Fibroblast of lung (primary cell): ENCODE data around the gene TPD52L1. TPM values are rescaled to one million over a fixed set of nuclear protein-coding genes. Genes with fewer than 3 reads are reported as not detected.

ENCODE experiments used
- DNase-seq, 2 donors: peaks; one replicate each; pipeline versions ENCODE4 v3.0.0 to v3.0.0-alpha.2; 2010; ENCODE audit warnings: low read depth in 2 of 2
- H2AFZ ChIP-seq: 2 replicates; pipeline ENCODE4 v1.5.1; 2012; ENCODE audit warnings: low read length, control low read depth, inconsistent platforms
- H3K27ac ChIP-seq: 2 replicates; pipeline ENCODE4 v1.5.1; 2011; ENCODE audit warnings: low read length, control low read depth; ENCODE audit not compliant: insufficient read depth
- H3K27me3 ChIP-seq: 2 replicates; pipeline ENCODE4 v1.5.1; 2011; ENCODE audit warnings: mild to moderate bottlenecking, low read length; ENCODE audit not compliant: control insufficient read depth, insufficient read depth
- H3K36me3 ChIP-seq: 2 replicates; pipeline ENCODE4 v1.5.1; 2011; ENCODE audit warnings: low read length; ENCODE audit not compliant: control insufficient read depth, insufficient read depth
- H3K4me1 ChIP-seq: 2 replicates; pipeline ENCODE4 v1.5.1; 2011; ENCODE audit warnings: low read length; ENCODE audit not compliant: control insufficient read depth, insufficient read depth; ENCODE audit errors: extremely low read depth
- H3K4me2 ChIP-seq: 2 replicates; pipeline ENCODE4 v1.5.1; 2011; ENCODE audit warnings: low read length, control low read depth; ENCODE audit not compliant: insufficient read depth; ENCODE audit errors: extremely low read depth
- H3K4me3 ChIP-seq, 4 experiments: fragments of 200-600 bp in 1 of 4; sonication (generic) in 1 of 4; replicated peaks in 1 of 4; 2 replicates each; pipeline ENCODE4 v1.5.1; 2011 to 2016; ENCODE audit warnings: low read length in 4 of 4, low read depth in 3 of 4, mild to moderate bottlenecking in 3 of 4, control low read depth in 2 of 4, inconsistent platforms in 1 of 4, mixed read lengths in 1 of 4; ENCODE audit not compliant: insufficient read depth in 1 of 4; ENCODE audit errors: control extremely low read depth in 1 of 4
- H3K79me2 ChIP-seq: 2 replicates; pipeline ENCODE4 v1.5.1; 2012; ENCODE audit warnings: mild to moderate bottlenecking, low read length, inconsistent platforms; ENCODE audit not compliant: control insufficient read depth, insufficient read depth
- H3K9ac ChIP-seq: 2 replicates; pipeline ENCODE4 v1.5.1; 2011; ENCODE audit warnings: mild to moderate bottlenecking, low read length, control low read depth; ENCODE audit not compliant: insufficient read depth
- H3K9me3 ChIP-seq: 2 replicates; pipeline ENCODE4 v1.5.1; 2012; ENCODE audit warnings: low read depth, low read length; ENCODE audit not compliant: control insufficient read depth, insufficient read depth
- H4K20me1 ChIP-seq: 2 replicates; pipeline ENCODE4 v1.5.1; 2011; ENCODE audit warnings: low read length; ENCODE audit not compliant: control insufficient read depth, insufficient read depth; ENCODE audit errors: extremely low read depth
- EZH2 ChIP-seq: IDR thresholded peaks from 2 replicates; pipeline ENCODE4 v1.5.1; 2012; ENCODE audit warnings: low read length, control low read depth, mild to moderate bottlenecking; ENCODE audit errors: missing control alignments
- polyA plus RNA-seq, 2 donors: library from polyadenylated mRNA; depleted of rRNA in 1 of 2; stranded (reverse) in 1 of 2; unstranded in 1 of 2; fragments of >200 nt; gene quantifications; 2 replicates each; pipeline ENCODE4 v1.2.1, GENCODE V29; 2011 to 2012; ENCODE audit warnings: missing spikeins in 1 of 2
- total RNA-seq: library from RNA; depleted of rRNA; stranded (reverse); fragments of >200 nt; gene quantifications from 2 replicates; pipeline ENCODE4 v1.2.1, GENCODE V29; 2014
- TF ChIP-seq, protein P1 (sequence below), 2 donors: IDR thresholded peaks in 1 of 2; conservative IDR thresholded peaks in 1 of 2; 1 replicate in 1 of 2; 2 replicates in 1 of 2; pipeline ENCODE4 v1.5.1; 2011 to 2012; ENCODE audit warnings: low read length in 2 of 2, control low read depth in 1 of 2, inconsistent platforms in 1 of 2, low read depth in 1 of 2, mild to moderate bottlenecking in 1 of 2

TPD52L1 gene
- total and polyA plus RNA-seq, 2 donors (not counting 1 experiment from before 2014, with no cell fraction given) = 41.0 to 75.9 TPM

DNA sequence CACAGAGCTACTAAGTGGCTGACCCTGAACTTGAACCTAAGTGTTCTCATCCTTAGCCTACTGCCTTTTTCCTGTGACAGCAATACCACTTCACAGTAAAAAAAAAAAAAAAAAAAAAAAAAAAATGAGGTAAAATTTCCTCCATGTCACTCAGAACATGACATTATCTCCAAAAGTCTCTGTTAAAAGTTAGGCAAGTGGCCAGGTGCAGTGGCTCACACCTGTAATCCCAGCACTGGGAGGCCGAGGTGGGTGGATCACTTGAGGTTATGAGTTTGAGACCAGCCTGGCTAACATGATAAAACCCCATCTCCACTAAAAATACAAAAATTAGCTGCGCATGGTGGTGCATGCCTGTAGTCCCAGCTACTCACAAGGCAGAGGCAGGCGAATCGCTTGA lies 159.4 kb downstream of the TPD52L1 start:
- Histone ChIP-seq H3K4me3 (no peak overlapping the region), H3K9ac (no peak overlapping the region), H3K79me2 (no peaks in the 10 kb centered on the region), H3K36me3 (no peaks in the 10 kb centered on the region), H3K27ac (no peak overlapping the region), H3K27me3 (no peaks in the 10 kb centered on the region), H2AFZ (no peak overlapping the region), H4K20me1 (no peaks in the 10 kb centered on the region), H3K4me1 (no peaks in the 10 kb centered on the region), H3K9me3 (no peaks in the 10 kb centered on the region), H3K4me2 (no peak overlapping the region)
- DNase-seq = no peak
- TF ChIP-seq, protein P1, sequence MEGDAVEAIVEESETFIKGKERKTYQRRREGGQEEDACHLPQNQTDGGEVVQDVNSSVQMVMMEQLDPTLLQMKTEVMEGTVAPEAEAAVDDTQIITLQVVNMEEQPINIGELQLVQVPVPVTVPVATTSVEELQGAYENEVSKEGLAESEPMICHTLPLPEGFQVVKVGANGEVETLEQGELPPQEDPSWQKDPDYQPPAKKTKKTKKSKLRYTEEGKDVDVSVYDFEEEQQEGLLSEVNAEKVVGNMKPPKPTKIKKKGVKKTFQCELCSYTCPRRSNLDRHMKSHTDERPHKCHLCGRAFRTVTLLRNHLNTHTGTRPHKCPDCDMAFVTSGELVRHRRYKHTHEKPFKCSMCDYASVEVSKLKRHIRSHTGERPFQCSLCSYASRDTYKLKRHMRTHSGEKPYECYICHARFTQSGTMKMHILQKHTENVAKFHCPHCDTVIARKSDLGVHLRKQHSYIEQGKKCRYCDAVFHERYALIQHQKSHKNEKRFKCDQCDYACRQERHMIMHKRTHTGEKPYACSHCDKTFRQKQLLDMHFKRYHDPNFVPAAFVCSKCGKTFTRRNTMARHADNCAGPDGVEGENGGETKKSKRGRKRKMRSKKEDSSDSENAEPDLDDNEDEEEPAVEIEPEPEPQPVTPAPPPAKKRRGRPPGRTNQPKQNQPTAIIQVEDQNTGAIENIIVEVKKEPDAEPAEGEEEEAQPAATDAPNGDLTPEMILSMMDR (conservative IDR thresholded peaks at IDR 0.05 in 1 of 2, IDR thresholded peaks at IDR 0.05 in 1 of 2; ENCODE audit: low read depth in 1 of 2, low read length in 2 of 2) = no peak
- TF ChIP-seq EZH2 = no peak

Other genes with a start within 250 kb of the TPD52L1 start
- gene RNF217, start 191.3 kb upstream of the TPD52L1 start, total RNA-seq = 10.5 and 13.2 TPM in 2 replicates
- 9.8 and 19.5 TPM in 2 replicates for gene RNF217, start 191.3 kb upstream of the TPD52L1 start, polyA plus RNA-seq
- 53.9 and 58.8 TPM in 2 replicates for gene HDDC2, start 148.2 kb downstream of the TPD52L1 start, total RNA-seq
- gene HDDC2, start 148.2 kb downstream of the TPD52L1 start, polyA plus RNA-seq = 137 and 174 TPM in 2 replicates